HEK293T (cell line): ENCODE data around the gene ABO.

Source experiments
- CTCF ChIA-PET: fragments of 350-600 bp; formaldehyde crosslinking; extraction: SDS; loops from one replicate; lab custom pipeline; 2021; ENCODE audit warnings: antibody characterized with exemption, inconsistent platforms; lab: Yijun Ruan, JAX
- POLR2A ChIA-PET: fragments of 350-600 bp; formaldehyde crosslinking; extraction: SDS; loops from one replicate; lab custom pipeline; 2020; ENCODE audit warnings: antibody characterized with exemption, inconsistent platforms; lab: Yijun Ruan, JAX
- DNase-seq: peaks from one replicate; pipeline ENCODE4 v3.0.0; 2012; ENCODE audit warnings: mixed read lengths; ENCODE audit errors: extremely low spot score
- ARNT ChIP-seq: fragments of 450-650 bp; IDR thresholded peaks from 2 replicates; pipeline ENCODE4 v1.6.1; 2017; ENCODE audit warnings: mild to moderate bottlenecking
- BHLHE40 ChIP-seq: fragments of 450-650 bp; IDR thresholded peaks from 2 replicates; pipeline ENCODE4 v1.6.1; 2016; ENCODE audit warnings: mild to moderate bottlenecking, moderate library complexity, borderline replicate concordance
- CTBP1 ChIP-seq: fragments of 450-650 bp; IDR thresholded peaks from 2 replicates; pipeline ENCODE4 v1.6.1; 2016; ENCODE audit warnings: borderline replicate concordance
- ELF4 ChIP-seq: fragments of 450-650 bp; IDR thresholded peaks from 2 replicates; pipeline ENCODE4 v1.6.1; 2017; ENCODE audit warnings: antibody characterized with exemption
- FOXA1 ChIP-seq: fragments of 450-650 bp; IDR thresholded peaks from 2 replicates; pipeline ENCODE4 v1.6.1; 2016; ENCODE audit warnings: mild to moderate bottlenecking
- FOXK2 ChIP-seq: fragments of 450-650 bp; IDR thresholded peaks from 2 replicates; pipeline ENCODE4 v1.6.1; 2016; ENCODE audit warnings: mild to moderate bottlenecking
- FOXM1 ChIP-seq: fragments of 450-650 bp; IDR thresholded peaks from 2 replicates; pipeline ENCODE4 v1.6.1; 2017; ENCODE audit warnings: mild to moderate bottlenecking, borderline replicate concordance
- HDGF ChIP-seq: fragments of 450-650 bp; IDR thresholded peaks from 2 replicates; pipeline ENCODE4 v1.6.1; 2017; ENCODE audit warnings: antibody characterized with exemption, borderline replicate concordance
- L3MBTL2 ChIP-seq: fragments of 450-650 bp; conservative IDR thresholded peaks from 2 replicates; pipeline ENCODE4 v1.6.1; 2016; ENCODE audit warnings: mild to moderate bottlenecking
- LEF1 ChIP-seq: fragments of 450-650 bp; IDR thresholded peaks from 2 replicates; pipeline ENCODE4 v1.6.1; 2017; ENCODE audit warnings: mild to moderate bottlenecking, borderline replicate concordance
- NFRKB ChIP-seq: fragments of 450-650 bp; IDR thresholded peaks from 2 replicates; pipeline ENCODE4 v1.6.1; 2016; ENCODE audit warnings: mild to moderate bottlenecking, moderate library complexity
- SP1 ChIP-seq: fragments of 450-650 bp; IDR thresholded peaks from 2 replicates; pipeline ENCODE4 v1.6.1; 2017
- SUZ12 ChIP-seq: fragments of 450-650 bp; IDR thresholded peaks from 2 replicates; pipeline ENCODE4 v1.6.1; 2016; ENCODE audit warnings: mild to moderate bottlenecking
- TARDBP ChIP-seq: fragments of 450-650 bp; IDR thresholded peaks from 2 replicates; pipeline ENCODE4 v1.6.1; 2016
- ZNF384 ChIP-seq: fragments of 450-650 bp; IDR thresholded peaks from 2 replicates; pipeline ENCODE4 v1.6.1; 2016
- TF ChIP-seq, protein P1 (sequence below): fragments of 450-650 bp; IDR thresholded peaks from 2 replicates; pipeline ENCODE4 v1.6.1; 2016

The ABO gene

GRCh38 chr9:133263557-133263956 lies 11.4 kb downstream of the ABO start:
- no peak for DNase-seq
- ChIA-PET POLR2A (no interaction called here), CTCF (no interaction called here)
- no peak for TF ChIP-seq ELF4
- TF ChIP-seq ZNF384: no peak
- TF ChIP-seq FOXK2: no peak
- no peak for TF ChIP-seq NFRKB
- TF ChIP-seq ARNT: no peak
- TF ChIP-seq FOXA1: no peak
- TF ChIP-seq, protein P1, sequence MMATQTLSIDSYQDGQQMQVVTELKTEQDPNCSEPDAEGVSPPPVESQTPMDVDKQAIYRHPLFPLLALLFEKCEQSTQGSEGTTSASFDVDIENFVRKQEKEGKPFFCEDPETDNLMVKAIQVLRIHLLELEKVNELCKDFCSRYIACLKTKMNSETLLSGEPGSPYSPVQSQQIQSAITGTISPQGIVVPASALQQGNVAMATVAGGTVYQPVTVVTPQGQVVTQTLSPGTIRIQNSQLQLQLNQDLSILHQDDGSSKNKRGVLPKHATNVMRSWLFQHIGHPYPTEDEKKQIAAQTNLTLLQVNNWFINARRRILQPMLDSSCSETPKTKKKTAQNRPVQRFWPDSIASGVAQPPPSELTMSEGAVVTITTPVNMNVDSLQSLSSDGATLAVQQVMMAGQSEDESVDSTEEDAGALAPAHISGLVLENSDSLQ: no peak
- no peak for TF ChIP-seq FOXM1
- TF ChIP-seq CTBP1: no peak
- TF ChIP-seq HDGF: no peak
- TF ChIP-seq SP1: no peak
- TF ChIP-seq L3MBTL2: no peak
- TF ChIP-seq LEF1: no peak
- no peak for TF ChIP-seq SUZ12
- no peak for TF ChIP-seq BHLHE40
- no peak for TF ChIP-seq TARDBP

- TF ChIP-seq FOXM1 (no peak), TARDBP (no peak), NFRKB (no peak), FOXA1 (no peak), SP1 (no peak), SUZ12 (no peak), ELF4 (no peak), ARNT (no peak), BHLHE40 (no peak), ZNF384 (no peak), HDGF (no peak), CTBP1 (no peak), LEF1 (no peak), FOXK2 (no peak)
- TF ChIP-seq, protein P1: no peak
- CTCF ChIA-PET: no interaction called here
- POLR2A ChIA-PET: no interaction called here
- DNase-seq: no peak
Measured at GRCh38 chr9:133262226-133262625, 12.8 kb downstream of the ABO start.

DNA sequence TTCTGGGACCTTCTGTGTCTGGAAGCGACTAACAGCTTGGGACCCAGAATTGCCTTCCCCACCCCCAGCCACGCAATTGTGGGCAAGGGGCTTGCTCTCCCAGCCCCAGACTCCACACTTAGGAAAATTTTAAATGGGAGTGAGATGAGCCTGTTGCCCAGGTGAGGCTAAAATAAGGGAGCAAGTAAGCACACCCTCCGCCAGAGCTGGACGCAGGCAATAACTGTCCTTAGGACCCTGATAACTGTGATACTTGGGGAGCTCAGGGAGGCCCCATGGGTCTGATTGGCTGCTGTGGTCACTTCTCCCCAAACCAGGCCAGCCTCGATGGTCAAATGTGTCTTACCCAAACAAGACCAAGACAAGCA lies 13.3 kb downstream of the ABO start:
- POLR2A ChIA-PET: no interaction called here
- CTCF ChIA-PET: no interaction called here
- DNase-seq: no peak
- no peak for TF ChIP-seq FOXK2
- no peak for TF ChIP-seq LEF1
- TF ChIP-seq TARDBP: no peak
- TF ChIP-seq SP1: no peak

DNA sequence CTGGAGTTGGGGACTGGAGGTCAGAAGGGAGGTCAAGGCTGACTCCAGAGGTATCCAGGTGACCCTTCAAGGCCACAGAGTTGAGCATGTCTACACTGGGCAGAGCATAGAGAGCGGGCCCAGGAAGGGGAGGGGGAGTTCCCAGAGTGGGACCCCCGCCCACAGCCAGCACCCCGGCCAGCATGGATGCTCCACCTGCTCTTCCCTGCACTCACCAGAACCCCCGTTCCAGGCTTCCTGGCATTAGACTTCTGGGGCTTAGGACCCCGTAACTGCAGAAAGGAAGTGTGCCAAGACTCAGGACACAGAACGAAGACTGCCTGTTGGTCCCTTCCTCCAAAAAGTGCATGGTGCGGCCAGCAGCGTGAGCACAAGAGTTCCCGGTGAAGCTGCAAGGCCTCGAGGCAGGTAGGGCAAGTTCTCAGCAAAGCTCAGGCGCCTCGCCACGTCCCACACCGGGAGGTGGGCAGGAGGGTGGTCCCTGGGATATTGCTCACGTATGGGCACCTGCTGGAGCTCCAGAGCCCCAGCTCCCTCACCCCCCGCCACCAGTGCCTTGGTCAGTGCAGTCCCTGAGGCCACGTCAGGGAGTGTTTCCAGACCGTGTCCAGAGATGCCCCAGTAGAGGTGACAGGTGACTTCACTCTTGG lies 13.8 kb downstream of the ABO start:
- TF ChIP-seq TARDBP: no peak
- no peak for TF ChIP-seq HDGF
- no peak for TF ChIP-seq LEF1
- TF ChIP-seq, protein P1: no peak
- no peak for TF ChIP-seq NFRKB
- no peak for TF ChIP-seq BHLHE40
- TF ChIP-seq SUZ12: no peak
- no peak for TF ChIP-seq FOXA1
- TF ChIP-seq CTBP1: no peak
- no peak for TF ChIP-seq ELF4
- no peak for TF ChIP-seq L3MBTL2
- no peak for TF ChIP-seq FOXK2
- no peak for TF ChIP-seq ZNF384
- TF ChIP-seq SP1: no peak
- no peak for TF ChIP-seq ARNT
- no peak for TF ChIP-seq FOXM1
- CTCF ChIA-PET: no interaction called here
- DNase-seq: no peak
- POLR2A ChIA-PET: no interaction called here

GRCh38 chr9:133260334-133261102 lies 14.5 kb downstream of the ABO start:
- ChIA-PET CTCF (no interaction called here), POLR2A (no interaction called here)
- TF ChIP-seq NFRKB (no peak), HDGF (no peak), ARNT (no peak)
- no peak for DNase-seq
